Urothelium cell line (cell line): ENCODE data around the gene METAP2.

ENCODE experiments used
- DNase-seq: peaks from one replicate; pipeline ENCODE4 v3.0.0; 2011; ENCODE audit warnings: low spot score, mixed read lengths
- FAIRE-seq: peaks from 2 replicates; lab custom pipeline; 2011; peaks lifted over from hg19 to GRCh38; lab: Jason Lieb, UNC

The METAP2 gene

GRCh38 chr12:95547522-95548055 lies 73.6 kb downstream of the METAP2 start:
- DNase-seq: no peak
- no peak for FAIRE-seq

- FAIRE-seq: no peak
- DNase-seq: no peak
These were observed 74.1 kb downstream of the METAP2 start for GRCh38 chr12:95548056-95548538.

GRCh38 chr12:95548539-95549391 lies 74.8 kb downstream of the METAP2 start:
- DNase-seq (no peak), FAIRE-seq (no peak)

- DNase-seq (no peak), FAIRE-seq (no peak)
These were observed 75.6 kb downstream of the METAP2 start for GRCh38 chr12:95549392-95550084.

- FAIRE-seq (no peak), DNase-seq (no peak)
These were observed 77.4 kb downstream of the METAP2 start, which contains the start of gene USP44 for GRCh38 chr12:95551305-95551704. TSS of gene USP44 (minus strand) at chr12:95551476. CDS start at chr12:95534256, 17,220 bp downstream.

GRCh38 chr12:95551913-95552516 lies 78.1 kb downstream of the METAP2 start:
- DNase-seq (no peak), FAIRE-seq (no peak)

GRCh38 chr12:95553197-95553943 lies 79.4 kb downstream of the METAP2 start:
- DNase-seq (no peak), FAIRE-seq (no peak)

- no peak for FAIRE-seq
- no peak for DNase-seq
These were observed 80.7 kb downstream of the METAP2 start for GRCh38 chr12:95554532-95555071.

- FAIRE-seq: no peak
- no peak for DNase-seq
These were observed 83.7 kb downstream of the METAP2 start for GRCh38 chr12:95557625-95558024.
